NCI-H1436 (cell line): ENCODE results near the gene NTN1.

Experiments
- DNase-seq: peaks from one replicate; lab custom pipeline; 2025; lab: John Stamatoyannopoulos, UW

Gene NTN1

DNA sequence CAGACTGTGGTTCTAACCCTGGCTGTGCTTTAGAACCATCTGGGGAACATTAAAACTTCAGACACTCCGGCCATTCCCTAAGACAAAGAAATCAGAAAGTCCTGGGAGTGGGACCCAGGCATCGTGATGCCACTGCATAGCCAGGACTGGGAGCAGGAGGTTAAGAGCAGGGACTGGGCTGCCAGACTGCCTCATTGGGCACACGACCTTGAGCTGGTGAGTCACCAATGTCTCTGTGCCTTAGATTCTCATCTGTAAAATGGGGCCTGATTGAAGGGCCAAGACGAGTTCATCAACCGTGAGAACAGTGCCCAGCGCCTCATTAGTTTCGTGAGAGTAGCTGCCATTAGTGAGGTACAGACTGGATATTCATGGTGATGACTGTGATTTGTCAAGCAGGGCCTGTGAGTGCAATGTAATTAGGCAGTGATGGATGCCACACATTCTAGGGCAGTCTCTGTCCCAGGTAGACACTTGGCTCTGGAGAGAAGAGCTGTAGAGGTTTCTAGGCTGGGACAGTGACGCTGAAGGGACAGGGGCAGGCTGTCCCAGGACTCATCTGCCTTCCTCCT is 196.8 kb downstream of the NTN1 start:
- DNase-seq = no peak

DNA sequence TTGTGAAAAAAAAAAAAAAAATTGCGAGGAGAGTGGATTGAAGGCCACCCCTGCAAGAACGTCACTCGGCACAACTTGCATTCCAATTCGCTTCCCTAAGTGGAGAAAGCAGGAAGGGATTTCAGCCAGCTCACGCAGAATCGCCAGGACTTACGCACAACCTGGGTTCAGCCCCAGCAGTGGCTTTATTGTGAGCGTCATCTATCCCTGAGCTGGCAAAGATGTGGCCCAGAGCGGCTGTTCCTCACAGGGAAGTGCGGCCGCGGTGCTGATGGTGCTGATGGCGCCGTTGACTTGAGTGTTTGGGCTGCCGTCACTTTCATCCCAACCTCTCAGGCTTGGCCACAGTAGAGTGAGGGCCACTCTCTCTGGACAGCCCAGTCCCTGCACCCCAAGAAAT is 197.6 kb downstream of the NTN1 start:
- no peak for DNase-seq

DNA sequence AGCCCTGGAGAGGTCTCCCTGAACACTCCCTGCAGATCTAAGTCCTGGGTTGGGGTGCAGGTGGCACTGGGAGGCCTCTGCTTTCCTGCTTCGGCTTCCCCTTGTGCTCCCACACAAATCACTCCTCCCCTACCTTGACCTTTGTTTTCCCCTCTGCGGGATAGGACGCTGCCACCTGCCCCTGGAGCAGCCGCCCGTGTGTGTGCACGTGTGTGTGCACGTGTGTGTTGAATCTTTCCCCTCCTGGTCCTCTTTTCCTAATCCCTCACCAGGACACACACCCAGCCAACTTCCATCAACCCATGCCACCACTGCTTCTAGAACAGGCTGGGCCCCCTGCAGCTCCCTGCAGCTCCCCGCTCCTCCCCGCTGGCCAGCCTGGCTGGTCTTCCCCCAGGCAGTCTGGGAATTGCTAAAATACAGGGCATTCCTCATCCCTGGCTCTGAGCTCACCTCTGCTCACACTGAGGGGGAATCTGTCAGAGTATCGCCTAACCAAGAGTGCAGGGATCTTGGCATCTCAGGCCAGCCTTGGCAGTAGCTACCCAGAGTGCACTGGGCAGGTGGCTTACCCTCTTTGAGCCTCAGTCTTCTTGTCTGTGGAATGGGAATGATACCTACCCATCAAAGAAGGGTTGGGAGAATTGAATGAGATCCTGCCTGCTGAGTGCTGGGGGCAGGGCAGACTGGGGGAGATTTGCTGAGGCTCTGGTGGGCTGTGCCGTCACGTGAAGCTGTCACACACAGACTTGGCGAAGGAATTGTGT is 198.5 kb downstream of the NTN1 start:
- DNase-seq = no peak

DNA sequence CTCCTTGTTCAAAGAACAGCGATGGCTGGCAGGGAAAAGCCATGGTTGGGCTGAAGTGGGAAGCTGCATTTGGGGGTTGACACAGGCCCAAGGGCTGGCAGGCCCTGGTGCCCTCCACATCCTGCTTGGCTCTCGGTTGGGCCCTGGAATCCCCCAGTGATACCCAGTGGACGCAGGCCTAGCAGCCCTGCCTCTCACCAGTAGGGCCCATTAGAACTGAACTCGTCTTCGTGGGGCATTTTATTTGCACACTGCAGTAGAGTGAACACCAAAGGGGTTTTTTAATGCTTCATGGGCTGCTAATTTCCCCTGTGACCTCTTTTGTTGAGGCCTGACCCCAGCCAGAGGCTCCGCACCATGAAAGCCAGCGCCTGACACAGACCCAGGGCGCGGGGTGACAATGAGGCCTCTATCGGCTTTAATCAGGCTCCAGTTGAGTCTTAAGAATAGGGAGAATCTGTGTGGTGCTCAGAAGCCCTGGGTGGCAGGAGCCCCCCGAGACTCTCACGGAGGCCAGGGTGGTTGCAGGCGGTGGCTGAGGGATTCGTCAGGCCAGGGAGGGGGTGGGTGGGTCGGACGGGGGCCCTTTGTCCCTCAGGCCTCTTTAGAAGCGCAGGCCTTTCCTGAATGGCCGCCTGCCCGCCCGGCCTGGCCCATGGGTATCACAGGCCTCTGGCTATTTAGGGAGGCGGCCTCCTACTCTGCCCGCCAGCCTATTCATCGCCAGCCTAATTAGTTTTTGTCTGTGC is 199.3 kb downstream of the NTN1 start:
- no peak for DNase-seq

DNA sequence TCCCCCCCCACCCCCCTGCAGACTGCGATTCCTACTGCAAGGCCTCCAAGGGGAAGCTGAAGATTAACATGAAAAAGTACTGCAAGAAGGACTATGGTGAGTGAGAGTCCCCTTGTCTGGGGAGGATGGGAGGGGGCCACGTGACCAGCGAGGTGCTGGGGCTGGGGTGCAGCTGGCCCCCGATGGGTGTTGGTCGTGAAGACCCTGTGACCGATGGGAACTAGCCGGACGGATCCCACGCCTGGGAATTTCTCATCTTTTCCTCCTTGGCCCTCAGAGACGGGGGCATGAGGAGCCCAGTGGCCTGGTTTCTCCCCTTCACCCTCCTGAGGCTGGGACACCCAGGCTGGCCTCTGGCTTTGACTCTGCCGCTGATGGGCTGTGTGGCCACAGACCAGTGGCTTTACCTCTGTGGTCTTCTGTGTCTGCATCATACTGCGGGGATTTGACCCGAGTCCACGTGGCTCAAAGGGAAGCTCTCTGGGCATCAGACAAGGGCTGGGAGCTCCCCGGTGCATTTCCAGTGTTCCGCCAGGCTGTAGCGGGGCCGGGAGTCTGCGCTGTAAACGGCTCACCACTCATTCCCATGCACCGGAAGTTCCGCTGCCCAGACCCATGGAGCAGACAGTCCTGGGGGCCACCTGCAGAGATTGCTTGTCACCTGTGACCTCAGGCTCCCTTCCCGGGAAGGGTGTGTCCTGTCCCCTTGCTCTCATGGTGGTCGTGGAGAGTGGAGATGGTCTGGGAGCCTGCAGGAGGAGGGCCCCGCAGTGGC is 200.0 kb downstream of the NTN1 start:
- no peak for DNase-seq

DNA sequence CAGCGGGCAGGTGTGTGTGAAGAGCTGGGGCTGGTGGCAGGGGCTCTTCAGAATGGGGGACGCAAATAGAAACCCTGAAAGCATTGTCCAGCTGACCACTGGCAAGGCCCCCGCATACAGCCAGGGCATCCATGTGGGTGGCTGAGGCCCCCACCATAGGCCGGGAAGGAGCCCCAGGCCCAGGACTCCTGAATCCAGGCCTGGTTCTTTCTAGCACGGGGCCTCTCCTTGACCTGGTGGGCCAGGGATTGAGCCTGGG is 200.5 kb downstream of the NTN1 start:
- DNase-seq = no peak

DNA sequence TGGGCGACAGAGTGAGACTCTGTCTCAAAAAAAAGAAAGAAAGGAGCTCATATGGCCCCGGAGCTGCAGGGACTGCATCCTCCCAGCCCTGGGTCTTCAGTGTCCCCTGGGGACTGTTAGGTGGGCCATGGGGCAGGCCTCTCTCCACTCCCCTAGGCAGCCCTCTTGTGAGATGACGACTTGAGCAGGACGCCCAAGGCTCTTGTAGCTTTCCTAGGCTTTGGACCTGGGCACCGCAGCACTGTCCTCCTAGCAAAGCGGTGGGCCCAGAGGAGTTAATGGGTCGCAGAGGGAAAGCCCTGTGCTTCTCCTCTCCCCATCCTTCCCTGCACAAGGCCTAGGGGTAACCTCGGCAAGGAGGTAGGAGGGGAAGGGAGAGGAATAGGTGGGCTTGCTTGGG is 202.2 kb downstream of the NTN1 start:
- no peak for DNase-seq

DNA sequence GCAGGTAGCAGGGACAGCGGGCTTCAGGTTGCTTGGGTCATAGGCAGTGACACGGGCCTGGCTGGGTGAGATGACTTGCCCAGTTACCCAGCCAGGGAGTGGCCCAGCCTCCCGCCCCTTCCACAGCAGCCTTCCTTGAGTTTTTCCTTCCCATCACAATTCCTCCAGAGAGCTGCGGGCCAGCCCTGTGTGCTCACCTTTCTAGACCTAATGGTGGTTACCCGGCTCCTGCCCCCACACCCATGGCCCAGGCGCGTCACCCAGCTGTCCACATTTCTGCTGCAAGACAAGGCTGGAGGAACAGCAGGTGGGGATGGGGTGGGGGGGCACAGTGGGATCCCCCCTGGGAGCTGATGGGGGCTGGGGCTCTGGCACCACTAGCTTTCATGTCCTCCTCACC is 203.2 kb downstream of the NTN1 start:
- DNase-seq = no peak

DNA sequence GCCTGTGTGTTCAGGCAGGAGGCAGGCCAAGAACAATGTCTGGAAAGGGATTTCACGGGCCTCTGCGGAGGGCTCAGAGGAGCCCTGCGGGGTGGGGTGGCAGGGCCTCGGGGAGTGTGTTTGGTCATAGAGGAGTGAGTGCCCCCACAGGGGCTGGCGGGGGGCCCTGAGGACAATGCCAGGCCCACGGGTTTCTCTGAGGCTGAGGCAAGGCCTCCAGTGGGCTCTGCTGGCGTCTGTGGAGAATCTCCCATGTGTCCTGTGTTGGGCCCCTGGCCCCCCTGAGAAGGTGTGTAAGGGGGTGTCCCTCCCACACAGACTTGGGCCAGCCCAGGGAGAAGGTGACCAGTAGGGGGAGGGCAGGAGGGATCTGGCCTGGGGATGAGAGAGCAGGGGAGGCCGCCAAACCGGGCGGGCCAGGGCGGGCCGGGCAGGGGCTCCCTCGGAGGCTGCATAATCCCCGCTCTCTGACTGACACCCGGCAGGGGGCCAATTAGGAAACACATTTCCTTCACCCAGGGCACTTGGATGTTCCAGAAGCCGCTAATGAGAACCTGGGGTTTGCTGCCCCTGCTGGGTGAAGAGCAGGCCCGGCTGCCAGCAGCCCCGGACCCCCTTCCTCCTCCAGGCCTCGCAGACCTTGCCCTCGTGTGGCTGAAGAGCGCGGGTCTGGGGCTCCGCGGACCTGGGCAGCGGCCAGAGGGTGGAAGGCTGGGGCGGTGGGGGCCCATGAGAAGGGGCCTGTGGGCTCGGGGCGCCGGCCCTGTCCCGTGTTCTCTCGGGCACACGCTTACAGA is 204.2 kb downstream of the NTN1 start:
- no peak for DNase-seq

DNA sequence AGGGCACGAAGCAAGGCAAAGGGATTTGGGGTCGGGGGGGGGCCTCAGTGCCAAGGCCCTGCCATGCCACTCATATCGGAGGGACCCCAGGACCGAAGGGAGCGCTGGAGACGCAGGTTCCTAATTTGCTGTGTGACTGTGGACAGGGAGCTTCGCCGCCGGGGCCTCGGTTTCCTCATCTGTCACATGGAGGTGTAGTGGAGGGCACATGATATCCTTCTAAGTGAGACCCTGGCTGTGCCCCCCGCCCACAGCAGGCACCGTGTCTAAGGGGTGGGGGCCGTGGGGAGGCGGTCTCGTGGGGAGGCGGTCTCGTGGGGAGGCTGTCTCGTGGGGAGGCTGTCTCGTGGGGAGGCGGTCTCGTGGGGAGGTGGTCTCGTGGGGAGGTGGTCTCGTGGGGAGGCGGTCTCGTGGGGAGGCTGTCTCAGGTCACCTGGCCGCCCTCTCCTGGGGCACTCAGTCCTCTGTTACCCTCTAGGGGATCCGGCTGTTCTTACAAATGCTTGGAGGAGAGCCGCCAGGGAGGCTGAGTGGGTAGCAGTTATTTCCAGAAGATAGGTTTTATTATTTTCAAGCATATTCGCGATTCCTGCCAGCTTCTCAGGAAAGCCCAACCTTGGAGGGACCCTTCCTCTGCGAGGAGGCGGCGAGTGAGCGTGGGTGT is 205.0 kb downstream of the NTN1 start:
- no peak for DNase-seq

DNA sequence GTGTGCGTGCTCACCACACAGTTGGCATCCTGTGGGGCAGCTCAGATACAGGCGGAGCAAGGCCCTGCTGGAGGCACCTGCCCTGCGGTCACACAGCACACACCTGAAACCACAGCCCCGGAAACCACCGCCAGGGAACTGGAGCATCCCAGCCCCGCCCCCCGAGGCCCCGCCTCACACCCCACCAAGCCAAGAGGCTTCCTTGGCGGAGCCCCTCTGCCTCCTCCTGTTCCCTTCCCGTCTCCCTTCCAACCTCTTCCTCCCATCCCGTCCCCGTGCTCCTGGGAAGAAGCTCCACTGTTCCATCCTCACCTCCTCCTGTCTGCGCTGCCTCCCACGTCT is 205.5 kb downstream of the NTN1 start:
- DNase-seq = no peak

DNA sequence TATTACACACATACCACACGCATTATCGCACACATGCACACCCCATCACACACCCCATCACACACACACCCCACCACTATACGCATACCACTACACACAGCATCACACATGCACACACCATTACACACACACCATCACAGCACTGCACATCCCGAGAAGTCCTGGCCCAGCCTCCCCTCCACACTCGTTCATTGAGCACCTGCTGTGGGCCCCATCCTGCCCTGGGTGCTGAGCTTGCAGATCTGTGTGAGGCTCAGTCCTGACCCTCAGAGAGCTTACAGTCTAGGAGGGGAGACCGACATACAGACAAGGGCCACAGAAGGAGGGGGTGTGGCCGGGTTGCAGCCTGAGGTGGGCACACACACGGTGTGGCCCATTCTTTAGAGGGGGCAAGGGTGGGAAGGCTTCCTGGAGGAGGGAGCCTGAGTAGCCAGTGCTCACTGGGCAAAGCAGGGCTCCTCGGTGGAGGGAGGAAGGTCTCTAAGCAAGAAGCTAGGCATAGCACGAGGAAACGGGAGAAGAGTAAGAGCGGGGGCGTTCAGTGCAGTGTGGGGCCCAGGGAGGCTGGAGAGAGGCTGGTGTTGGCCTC is 206.6 kb downstream of the NTN1 start:
- DNase-seq = no peak

DNA sequence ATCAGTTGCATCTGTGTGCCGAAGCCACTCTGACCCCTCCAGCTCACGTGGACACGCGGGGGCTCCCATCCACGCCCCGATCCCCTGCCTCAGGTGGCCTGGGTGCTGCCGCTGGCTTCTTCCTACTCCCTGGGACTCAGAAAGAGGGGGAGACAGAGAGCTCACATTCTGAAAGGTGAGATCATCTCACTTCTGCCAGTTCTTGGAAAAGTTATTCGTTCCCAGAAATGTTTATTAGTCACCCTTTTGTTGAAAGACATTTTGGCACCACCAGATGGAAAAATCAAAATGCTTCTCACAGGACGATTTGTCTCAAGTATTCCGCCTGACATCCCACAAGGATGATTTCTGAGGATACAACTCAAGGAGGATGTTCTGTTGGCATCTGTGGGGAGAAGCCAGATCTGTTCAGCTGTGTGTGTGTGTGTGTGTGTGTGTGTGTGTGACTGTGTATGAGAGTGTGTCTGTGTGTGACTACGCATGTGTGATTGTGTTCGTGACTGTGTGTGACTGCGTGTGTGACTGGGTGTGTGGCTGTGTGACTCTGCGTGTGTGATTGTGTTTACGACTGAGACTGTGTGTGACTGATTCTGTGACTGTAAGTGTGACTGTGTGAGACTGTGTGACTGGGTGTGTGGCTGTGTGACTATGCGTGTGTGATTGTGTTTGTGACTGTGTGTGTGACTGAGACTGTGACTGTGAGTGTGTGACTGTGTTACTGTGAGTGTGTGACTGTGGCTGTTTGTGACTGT is 207.3 kb downstream of the NTN1 start:
- DNase-seq = no peak

DNA sequence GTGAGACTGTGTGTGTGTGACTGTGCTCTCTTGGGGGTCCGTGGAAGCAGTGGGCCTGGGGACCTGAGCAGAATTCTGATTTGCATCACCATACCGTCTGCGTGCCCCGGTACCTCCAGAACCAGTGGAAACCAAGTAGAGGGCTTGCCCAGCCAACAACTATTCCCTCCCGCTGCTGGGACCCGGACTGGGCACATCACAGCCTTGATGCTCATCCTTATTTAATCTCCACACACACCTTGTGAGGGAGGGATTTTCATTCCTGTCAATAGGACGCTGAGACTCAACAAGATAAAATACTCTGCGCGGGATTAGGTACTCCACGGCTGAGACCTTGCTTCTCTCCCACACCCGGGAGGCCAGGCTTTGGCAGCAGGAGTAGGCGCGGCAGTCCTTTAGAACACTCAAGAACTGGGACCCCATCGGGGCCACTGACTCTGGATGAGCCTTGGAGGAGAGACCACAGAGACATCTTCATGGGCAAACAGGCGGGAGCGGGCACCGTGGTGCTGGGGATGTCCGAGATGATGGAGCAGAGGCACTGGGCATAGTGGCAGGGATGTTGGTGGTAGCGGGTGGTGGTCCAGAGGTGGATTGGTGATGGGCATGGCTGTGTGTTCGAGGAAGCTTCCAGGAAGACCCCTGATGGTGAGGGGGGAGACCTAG is 208.0 kb downstream of the NTN1 start:
- DNase-seq = no peak

DNA sequence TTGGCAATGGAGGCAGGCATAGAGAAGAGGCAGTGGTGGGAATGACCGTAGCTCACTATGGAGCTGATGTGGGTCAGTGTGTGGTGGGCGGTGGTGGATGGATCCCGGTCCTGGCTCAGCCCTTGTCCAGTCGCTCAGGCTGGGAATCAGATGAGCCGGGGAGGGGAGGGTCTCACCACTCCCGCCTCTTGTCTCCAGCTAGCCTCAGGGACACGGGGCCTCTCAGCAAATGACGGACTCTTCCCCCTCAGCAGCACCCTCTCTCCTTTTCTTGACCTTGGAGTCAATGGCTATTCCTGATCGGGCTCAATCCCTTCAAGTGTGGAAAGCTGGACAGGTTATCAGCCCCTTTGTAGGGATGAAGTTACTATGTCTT is 208.5 kb downstream of the NTN1 start:
- DNase-seq = no peak

DNA sequence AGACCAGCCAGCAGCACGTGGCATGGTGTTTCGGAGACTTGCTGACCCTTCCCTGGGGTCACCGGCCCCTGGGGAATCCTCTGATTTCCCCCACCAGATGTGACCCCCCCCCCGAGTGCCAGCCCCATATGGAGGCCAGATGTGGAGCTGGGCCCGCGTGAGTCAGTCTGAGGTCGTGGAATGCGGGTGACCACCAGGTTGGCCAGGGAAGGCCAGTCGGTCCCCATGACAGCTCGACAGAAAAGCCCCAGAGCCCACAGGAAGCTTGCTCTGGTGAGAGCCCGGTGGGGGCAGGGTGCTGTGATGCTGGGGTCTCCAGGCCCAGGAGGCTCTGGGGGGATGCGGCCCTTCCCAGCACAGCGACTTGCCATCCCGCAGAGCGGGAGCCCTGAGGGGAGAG is 209.0 kb downstream of the NTN1 start:
- DNase-seq = no peak

DNA sequence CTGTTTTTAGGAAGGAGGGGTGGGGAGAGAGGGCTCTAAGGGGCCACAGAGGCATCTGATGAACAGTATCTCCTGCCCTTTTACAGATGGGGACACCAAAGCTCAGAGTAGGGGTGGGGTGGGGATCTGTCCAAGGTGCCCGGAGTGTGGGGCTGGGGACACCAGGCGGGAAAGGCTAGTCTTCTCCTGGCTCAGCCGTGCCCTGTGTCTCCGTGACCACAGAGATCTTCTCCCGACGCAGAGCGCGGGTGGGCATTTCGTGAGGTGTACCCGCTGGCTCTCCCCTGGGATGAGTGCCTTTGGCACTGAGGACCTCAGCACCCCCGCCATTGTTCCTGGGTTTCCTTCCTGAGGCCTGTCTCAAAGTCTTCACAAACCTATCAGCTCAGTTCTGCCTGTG is 209.6 kb downstream of the NTN1 start:
- no peak for DNase-seq

DNA sequence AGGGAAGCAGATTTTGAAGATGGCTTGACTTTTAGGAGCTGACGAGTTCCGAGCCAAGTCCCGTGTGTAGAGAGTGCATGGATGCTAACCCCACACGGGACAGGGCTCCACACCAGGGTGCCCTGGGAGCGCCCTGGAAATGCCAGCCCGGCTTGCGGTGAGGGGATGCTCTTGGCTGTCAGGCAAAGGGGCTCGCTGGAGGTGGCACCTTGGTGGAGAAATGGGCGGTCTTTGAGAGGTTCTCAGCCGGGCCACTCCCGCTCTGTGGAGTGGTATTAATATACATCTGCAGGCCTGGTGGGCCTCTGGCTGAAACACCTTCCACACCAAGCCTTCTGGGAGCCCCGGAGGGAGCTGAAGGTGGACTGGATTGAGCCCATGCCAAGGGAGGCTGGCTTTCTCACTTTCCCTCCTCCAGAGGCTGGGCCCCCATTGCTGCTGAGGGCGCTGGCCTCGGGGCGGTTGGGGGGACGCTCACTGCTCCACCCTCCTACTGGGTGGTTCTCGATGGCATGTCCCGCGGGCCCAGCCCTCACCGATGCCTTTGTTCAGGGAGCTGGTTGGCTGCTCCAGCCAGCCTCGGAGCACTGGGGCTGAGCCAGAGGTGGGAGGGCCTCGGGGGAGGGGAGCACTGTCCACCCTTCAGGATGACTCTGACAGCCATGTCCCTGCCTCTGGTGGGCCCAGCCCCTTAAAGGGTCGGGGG is 210.3 kb downstream of the NTN1 start:
- no peak for DNase-seq

DNA sequence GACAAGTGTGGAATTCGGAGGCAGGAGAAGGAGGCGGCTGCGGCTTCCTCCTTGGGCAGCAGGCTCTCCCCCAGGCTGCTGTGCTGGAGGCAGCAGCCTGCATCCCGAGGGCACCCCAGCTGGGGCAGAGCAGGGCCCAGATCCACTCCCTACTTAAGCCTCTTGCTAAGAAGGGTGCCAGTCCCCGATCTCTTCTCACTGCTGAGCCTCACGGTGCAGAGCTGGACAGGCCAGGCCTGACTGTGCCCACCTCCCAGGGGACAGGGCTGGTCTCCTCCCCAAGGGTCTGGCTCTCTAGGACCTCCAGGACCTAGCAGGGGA is 210.8 kb downstream of the NTN1 start:
- DNase-seq = no peak
